Stimulated activated CD4-positive, alpha-beta T cell treated with anti-CD3 and anti-CD28 coated beads, Interleukin-15, amount 100 ng/mL, for 1 hour (primary cell): ENCODE data around the gene EIF3K.

Experiments
- DNase-seq, 2 donors: peaks; one replicate each; pipeline ENCODE4 v3.0.0-alpha.2; 2020; ENCODE audit warnings: low read depth in 1 of 2, low spot score in 1 of 2

EIF3K gene

GRCh38 chr19:38665950-38666662 lies 47.1 kb downstream of the EIF3K start:
- no peak for DNase-seq

- no peak for DNase-seq
These were observed 47.9 kb downstream of the EIF3K start for GRCh38 chr19:38666663-38667511.

GRCh38 chr19:38667661-38668171 lies 48.7 kb downstream of the EIF3K start:
- DNase-seq: no peak

- no peak for DNase-seq
These were observed 50.6 kb downstream of the EIF3K start for GRCh38 chr19:38669552-38669951.

GRCh38 chr19:38670921-38671398 lies 52.0 kb downstream of the EIF3K start:
- DNase-seq: no peak

DNA sequence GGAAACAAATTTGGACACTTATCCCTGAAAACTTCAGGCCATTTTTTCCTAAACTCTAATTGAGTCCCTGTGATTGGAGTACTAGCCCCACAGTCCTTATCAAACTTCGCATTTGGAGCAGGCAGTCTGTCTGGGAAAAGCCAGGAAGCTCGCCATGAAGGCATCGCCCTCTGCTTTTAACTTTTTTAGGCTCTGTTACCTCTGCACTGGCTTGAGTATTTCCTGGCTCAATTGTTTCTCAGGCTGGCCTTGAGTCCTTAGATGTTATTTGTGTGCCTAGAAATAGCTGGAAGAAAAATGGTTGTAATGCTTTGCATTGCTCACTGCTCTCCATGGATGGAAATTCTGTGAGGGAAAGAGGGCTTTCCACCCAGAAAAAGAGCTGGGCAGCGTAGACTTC lies 52.7 kb downstream of the EIF3K start:
- no peak for DNase-seq

GRCh38 chr19:38673030-38673429 lies 54.0 kb downstream of the EIF3K start:
- DNase-seq: no peak

DNA sequence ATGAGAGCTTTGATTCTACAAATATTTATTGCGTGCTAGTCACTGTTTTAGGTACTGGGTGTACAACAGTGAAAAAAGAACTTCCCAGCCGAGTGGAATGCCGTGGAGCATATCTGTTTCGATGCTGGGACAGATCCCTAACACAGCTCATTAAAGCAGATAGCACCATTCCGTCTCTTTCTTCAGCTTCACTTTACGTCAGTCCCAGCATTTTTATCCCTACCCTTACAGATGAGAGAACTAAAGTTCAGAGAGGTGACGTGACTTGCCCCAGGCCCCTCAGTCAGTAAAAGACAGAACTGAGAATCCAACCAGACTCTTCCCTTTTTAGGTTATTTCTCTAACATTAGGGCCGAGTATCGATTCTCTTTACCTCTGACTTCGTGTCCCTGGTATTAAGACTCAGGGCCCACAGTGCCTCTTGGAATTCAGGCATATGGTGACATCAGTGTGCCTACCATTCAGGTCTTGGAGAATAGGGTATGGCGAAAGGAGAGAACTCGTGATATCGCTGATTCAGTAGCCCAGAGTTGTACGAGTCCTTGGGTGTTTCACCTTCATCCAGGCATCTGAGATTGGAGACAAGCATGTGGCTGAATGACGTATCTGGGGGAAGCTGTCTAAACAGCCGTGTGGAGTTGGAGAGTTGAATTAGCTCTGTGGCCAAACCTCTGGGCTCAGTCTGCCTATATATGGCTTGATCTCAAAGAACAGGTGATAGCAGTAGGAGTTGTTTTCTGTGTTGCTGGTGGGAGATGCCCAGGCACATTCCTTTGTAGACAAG lies 55.6 kb downstream of the EIF3K start:
- no peak for DNase-seq

DNA sequence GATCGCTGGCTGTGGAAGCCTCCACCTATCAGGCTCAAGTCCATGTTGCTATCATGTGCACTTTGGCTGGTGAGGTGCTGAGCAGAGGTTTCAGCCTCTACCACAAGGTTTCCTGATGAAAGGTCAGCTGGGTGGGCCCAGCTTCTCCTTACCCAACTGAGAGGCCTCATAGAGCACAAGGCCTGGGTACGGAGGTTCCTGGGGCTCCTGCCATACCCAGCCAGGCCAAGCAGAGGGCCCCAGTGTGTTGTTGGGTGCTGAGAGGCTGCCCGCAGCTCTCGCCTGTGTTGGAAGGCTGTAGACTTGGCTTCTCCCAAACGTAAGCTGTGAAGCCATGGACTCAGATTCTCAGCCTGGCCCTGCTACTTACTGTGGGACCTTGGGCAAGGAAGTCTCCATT lies 56.6 kb downstream of the EIF3K start:
- no peak for DNase-seq

DNA sequence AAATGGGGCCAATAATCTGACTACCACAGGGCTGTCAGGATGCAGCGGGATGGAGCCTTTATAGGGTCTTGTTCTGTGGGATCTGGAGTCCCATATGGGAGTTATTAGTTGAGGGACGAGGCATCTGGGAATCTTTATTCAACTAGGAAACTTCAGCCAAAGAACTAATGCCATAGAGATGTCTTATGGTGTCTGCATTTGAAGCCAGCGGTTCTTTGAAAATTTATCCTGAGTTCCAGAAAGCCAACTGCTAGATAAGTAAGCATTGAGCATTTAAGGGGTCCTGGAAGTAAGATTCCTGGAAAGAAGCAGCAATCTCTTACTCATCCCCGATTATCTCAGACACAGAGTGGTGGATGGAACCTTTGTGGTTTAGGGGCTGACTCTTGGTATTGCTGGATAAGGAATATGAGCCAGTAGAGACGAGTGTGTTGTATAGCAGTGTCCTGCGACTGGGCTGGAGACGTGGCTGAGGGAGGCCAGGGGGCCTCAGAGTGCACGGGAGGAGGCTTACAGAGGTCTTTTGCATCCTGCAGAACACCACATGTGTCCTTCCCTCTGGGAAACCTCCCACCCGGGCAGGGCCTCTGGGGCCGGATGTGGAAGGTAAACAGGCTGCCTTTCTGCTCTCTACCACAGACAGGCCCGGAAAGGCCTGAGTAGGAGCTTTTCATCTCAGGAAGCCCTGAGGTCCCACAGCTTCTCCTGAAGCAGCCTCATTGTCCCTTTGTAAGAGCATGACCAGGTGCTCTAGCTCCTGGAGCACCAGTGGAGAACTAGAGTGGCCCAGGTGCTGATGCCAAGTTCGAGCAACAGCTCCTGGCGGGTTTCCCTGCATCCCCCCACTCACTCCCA lies 57.3 kb downstream of the EIF3K start:
- no peak for DNase-seq

DNA sequence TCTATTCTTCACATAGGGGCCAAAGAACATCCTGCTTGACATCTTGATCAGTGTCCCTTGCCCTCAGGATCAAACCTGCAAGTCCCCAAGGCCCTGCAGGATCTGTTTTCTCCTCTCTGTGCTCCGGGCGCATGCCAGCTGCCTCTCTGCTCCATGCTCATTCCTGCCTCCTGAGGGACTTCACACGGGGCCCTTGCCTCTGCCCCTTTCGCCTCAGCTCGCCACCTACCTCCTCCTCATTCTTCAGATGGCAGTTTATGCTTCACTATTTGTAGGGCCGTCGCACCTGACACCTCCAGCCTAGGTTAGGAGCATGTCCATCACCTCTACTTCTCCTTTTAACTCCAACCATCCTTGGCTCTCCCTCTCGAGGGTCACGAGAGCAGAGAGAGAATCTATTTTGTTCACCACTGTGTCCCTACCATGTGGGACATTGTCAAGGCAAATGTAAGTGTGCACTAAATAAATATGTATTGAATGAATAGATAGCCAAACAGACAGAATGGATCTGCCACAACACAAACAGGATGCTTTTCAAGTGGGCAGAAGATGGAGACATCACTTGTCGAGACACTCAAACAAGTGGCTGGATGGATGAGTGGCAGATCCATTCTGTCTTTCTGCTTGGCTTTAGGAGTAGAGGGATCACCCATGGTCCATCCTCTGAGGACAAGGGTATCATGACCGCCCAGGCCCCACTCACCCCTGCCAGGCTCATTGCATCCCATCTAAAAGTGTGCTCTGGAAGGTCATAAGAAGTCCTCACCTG lies 58.1 kb downstream of the EIF3K start:
- no peak for DNase-seq

DNA sequence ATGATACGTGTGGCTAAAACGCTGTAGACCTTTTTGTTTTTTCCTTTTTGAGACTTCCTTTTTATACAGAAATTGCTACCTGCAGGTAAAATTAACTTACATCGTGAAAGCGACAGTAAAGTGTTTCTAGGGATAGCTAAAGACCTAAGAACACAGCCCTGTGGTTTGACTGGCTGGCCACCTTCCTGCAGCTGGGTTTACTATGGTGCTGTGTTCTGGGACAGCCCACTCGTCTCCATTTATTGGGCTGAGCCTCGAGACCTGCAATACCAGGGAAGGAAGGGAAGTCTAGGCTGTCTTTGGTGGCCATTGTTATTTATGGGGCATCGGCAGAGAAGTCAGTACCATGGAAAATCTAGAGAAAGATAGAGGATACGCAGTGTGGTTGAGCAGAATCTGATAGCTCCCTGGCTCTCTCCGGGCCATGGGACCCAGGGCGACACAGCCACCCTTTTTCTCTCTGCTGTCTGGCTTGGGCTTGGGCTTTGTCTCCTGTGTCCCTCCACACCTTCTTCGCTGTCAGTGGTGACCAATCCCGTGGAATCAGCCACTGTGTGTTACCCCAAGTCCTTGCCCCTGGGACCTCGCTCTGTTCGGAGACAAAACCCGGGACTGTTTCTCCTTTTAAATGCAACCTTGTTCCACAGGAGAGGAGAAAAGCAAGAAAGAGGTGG lies 59.4 kb downstream of the EIF3K start:
- no peak for DNase-seq

- no peak for DNase-seq
These were observed 60.0 kb downstream of the EIF3K start for GRCh38 chr19:38678891-38679494.

- no peak for DNase-seq
These were observed 60.9 kb downstream of the EIF3K start for GRCh38 chr19:38679839-38680238.

- DNase-seq: no peak
These were observed 63.3 kb downstream of the EIF3K start for GRCh38 chr19:38682195-38682867.

GRCh38 chr19:38682872-38683392 lies 63.9 kb downstream of the EIF3K start:
- DNase-seq: no peak

DNA sequence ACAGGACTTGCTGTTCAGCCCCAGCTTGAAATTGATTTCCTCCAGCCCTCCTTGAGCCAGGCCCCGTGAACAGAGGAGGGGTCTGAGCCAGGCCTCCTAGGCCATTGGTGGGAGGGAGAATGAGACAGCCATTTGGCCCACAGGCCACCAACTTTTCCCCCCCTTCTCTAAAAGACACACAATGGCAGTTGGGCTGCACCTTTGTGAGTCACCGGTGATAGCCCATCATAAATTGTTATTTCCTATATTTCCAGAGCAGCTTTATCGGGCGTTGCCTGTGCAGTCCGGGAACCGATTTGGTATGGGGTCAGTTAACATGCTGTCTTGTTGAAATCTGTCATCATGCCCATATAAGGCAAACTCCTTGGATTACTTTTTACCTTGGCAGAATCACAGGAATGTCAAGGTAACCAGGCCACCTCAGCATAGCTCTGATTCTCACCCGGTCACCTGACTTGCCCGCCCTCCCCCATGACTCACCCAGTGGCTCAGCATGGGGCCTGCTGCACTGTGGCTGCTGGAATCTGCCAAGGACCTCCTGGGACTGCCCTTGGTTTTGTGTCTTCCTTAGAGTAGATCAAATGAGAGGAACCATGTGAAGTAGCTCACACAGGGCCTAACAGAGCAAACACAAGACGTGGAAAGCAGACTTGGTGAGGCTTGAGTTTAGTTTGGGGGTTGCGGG lies 64.5 kb downstream of the EIF3K start:
- DNase-seq: peak; percentile 23 to 24
